Muscle layer of colon (tissue), 2 donors: ENCODE measurements around the gene SYCP2L.
"Not testable (repeated sequence)": the region's sequence is repeated elsewhere in the genome, so short reads cannot be mapped to it uniquely, and the experiment has no call there.

Experiments
- H3K27ac ChIP-seq: one replicate; pipeline ENCODE4 v1.7.0; 2013; ENCODE audit warnings: low read depth, mild to moderate bottlenecking, low read length, moderate library complexity
- H3K27me3 ChIP-seq, 2 donors: one replicate each; pipeline ENCODE4 v1.7.0; 2013; ENCODE audit warnings: low read length in 2 of 2, mild to moderate bottlenecking in 2 of 2; ENCODE audit not compliant: insufficient read depth in 2 of 2, control insufficient read depth in 1 of 2
- H3K36me3 ChIP-seq: one replicate; pipeline ENCODE4 v1.7.0; 2013; ENCODE audit warnings: mild to moderate bottlenecking, low read length; ENCODE audit not compliant: insufficient read depth
- H3K4me1 ChIP-seq: one replicate; pipeline ENCODE4 v1.7.0; 2013; ENCODE audit warnings: mild to moderate bottlenecking, low read length; ENCODE audit not compliant: insufficient read depth
- H3K4me3 ChIP-seq, 2 donors: one replicate each; pipeline ENCODE4 v1.7.0; 2013; ENCODE audit warnings: low read length in 2 of 2, low read depth in 1 of 2, mild to moderate bottlenecking in 1 of 2, moderate library complexity in 1 of 2
- H3K9ac ChIP-seq: one replicate; pipeline ENCODE4 v1.7.0; 2013; ENCODE audit warnings: low read length
- H3K9me3 ChIP-seq: one replicate; pipeline ENCODE4 v1.7.0; 2013; ENCODE audit warnings: mild to moderate bottlenecking, low read length
- donor health status: abdominal sarcoma.
- donor health status: Adenocarcinoma of cecum.

The SYCP2L gene

GRCh38 chr6:10904015-10904414 is 17.2 kb downstream of the SYCP2L start:
- Histone ChIP-seq H3K9me3 (no peaks in the 10 kb centered on the region), H3K27me3 (no peaks in the 10 kb centered on the region), H3K4me1 (no peaks in the 10 kb centered on the region), H3K27ac (no peak overlapping the region), H3K36me3 (no peaks in the 10 kb centered on the region), H3K9ac (no peak overlapping the region), H3K4me3 (no peak overlapping the region)

- H3K36me3 ChIP-seq, result no peaks in the 10 kb centered on the region
- no peak overlapping the region for H3K4me3 ChIP-seq
- no peaks in the 10 kb centered on the region for H3K4me1 ChIP-seq
- no peak overlapping the region for H3K9ac ChIP-seq
- H3K9me3 ChIP-seq, result no peaks in the 10 kb centered on the region
- no peaks in the 10 kb centered on the region for H3K27me3 ChIP-seq
- H3K27ac ChIP-seq, result no peak overlapping the region
These were observed 21.4 kb downstream of the SYCP2L start for GRCh38 chr6:10908228-10908627.

GRCh38 chr6:10919520-10919919 is 32.7 kb downstream of the SYCP2L start:
- not testable (repeated sequence) for H3K27ac ChIP-seq, H3K4me1 ChIP-seq, H3K9me3 ChIP-seq, H3K4me3 ChIP-seq, H3K9ac ChIP-seq, H3K36me3 ChIP-seq, H3K27me3 ChIP-seq

GRCh38 chr6:10933126-10933525 is 46.3 kb downstream of the SYCP2L start:
- Histone ChIP-seq H3K9me3 (no peaks in the 10 kb centered on the region), H3K4me3 (no peak overlapping the region), H3K27me3 (no peaks in the 10 kb centered on the region), H3K27ac (no peak overlapping the region), H3K36me3 (no peaks in the 10 kb centered on the region), H3K9ac (no peak overlapping the region), H3K4me1 (no peaks in the 10 kb centered on the region)

- no peaks in the 10 kb centered on the region for H3K4me1 ChIP-seq
- H3K36me3 ChIP-seq, result no peaks in the 10 kb centered on the region
- no peak overlapping the region for H3K27ac ChIP-seq
- H3K4me3 ChIP-seq, result no peak overlapping the region
- H3K9ac ChIP-seq, result no peak overlapping the region
- H3K27me3 ChIP-seq, result no peaks in the 10 kb centered on the region
- H3K9me3 ChIP-seq, result no peaks in the 10 kb centered on the region
These were observed 53.0 kb downstream of the SYCP2L start for GRCh38 chr6:10939840-10940239.

GRCh38 chr6:10945845-10946244 is 59.0 kb downstream of the SYCP2L start:
- no peak overlapping the region for H3K27ac ChIP-seq
- no peaks in the 10 kb centered on the region for H3K4me1 ChIP-seq
- no peaks in the 10 kb centered on the region for H3K9me3 ChIP-seq
- H3K9ac ChIP-seq, result no peak overlapping the region
- no peak overlapping the region for H3K4me3 ChIP-seq
- no peaks in the 10 kb centered on the region for H3K36me3 ChIP-seq
- H3K27me3 ChIP-seq, result no peaks in the 10 kb centered on the region

- H3K9me3 ChIP-seq, result no peaks in the 10 kb centered on the region
- H3K36me3 ChIP-seq, result no peaks in the 10 kb centered on the region
- H3K27ac ChIP-seq, result no peak overlapping the region
- no peaks in the 10 kb centered on the region for H3K27me3 ChIP-seq
- no peak overlapping the region for H3K9ac ChIP-seq
- no peak overlapping the region for H3K4me3 ChIP-seq
- no peaks in the 10 kb centered on the region for H3K4me1 ChIP-seq
These were observed 61.1 kb downstream of the SYCP2L start for GRCh38 chr6:10947966-10948365.

- H3K4me3 ChIP-seq, result no peak overlapping the region
- no peaks in the 10 kb centered on the region for H3K36me3 ChIP-seq
- no peaks in the 10 kb centered on the region for H3K27me3 ChIP-seq
- H3K4me1 ChIP-seq, result no peaks in the 10 kb centered on the region
- H3K9me3 ChIP-seq, result no peaks in the 10 kb centered on the region
- no peak overlapping the region for H3K9ac ChIP-seq
- H3K27ac ChIP-seq, result no peak overlapping the region
These were observed 63.0 kb downstream of the SYCP2L start for GRCh38 chr6:10949579-10950490.

GRCh38 chr6:10951675-10952282 is 64.9 kb downstream of the SYCP2L start:
- no peaks in the 10 kb centered on the region for H3K9me3 ChIP-seq
- H3K4me3 ChIP-seq, result no peak overlapping the region
- no peaks in the 10 kb centered on the region for H3K27me3 ChIP-seq
- no peaks in the 10 kb centered on the region for H3K4me1 ChIP-seq
- H3K36me3 ChIP-seq, result no peaks in the 10 kb centered on the region
- H3K9ac ChIP-seq, result no peak overlapping the region
- H3K27ac ChIP-seq, result no peak overlapping the region

GRCh38 chr6:10954590-10955010 is 67.7 kb downstream of the SYCP2L start:
- Histone ChIP-seq H3K9me3 (no peaks in the 10 kb centered on the region), H3K27ac (no peak overlapping the region), H3K36me3 (no peaks in the 10 kb centered on the region), H3K4me3 (no peak overlapping the region), H3K27me3 (no peaks in the 10 kb centered on the region), H3K9ac (no peak overlapping the region), H3K4me1 (no peaks in the 10 kb centered on the region)

- H3K9ac ChIP-seq, result no peak overlapping the region
- no peak overlapping the region for H3K27ac ChIP-seq
- no peaks in the 10 kb centered on the region for H3K27me3 ChIP-seq
- no peaks in the 10 kb centered on the region for H3K36me3 ChIP-seq
- no peaks in the 10 kb centered on the region for H3K4me1 ChIP-seq
- H3K4me3 ChIP-seq, result no peak overlapping the region
- H3K9me3 ChIP-seq, result no peaks in the 10 kb centered on the region
These were observed 69.9 kb downstream of the SYCP2L start for GRCh38 chr6:10956776-10957175.
